Ascending aorta (tissue), 2 donors: ENCODE results near the gene PPIL3. TPM values are rescaled to one million over a fixed set of nuclear protein-coding genes. Genes with fewer than 3 reads are reported as not detected.

Source experiments
- DNase-seq, 2 donors: peaks; one replicate each; pipeline ENCODE4 v3.0.0-alpha.2; 2019; ENCODE audit warnings: low spot score in 2 of 2
- H3K27ac ChIP-seq, 2 donors: fragments of 200-600 bp; sonication (generic); one replicate each; pipeline ENCODE4 v1.5.1; 2016 to 2017; ENCODE audit warnings: mild to moderate bottlenecking in 1 of 2
- H3K27me3 ChIP-seq: fragments of 200-600 bp; sonication (generic); one replicate; pipeline ENCODE4 v1.5.1; 2017
- H3K36me3 ChIP-seq, 2 donors: fragments of 200-600 bp; sonication (generic); one replicate each; pipeline ENCODE4 v1.5.1; 2016
- H3K4me1 ChIP-seq, 2 donors: fragments of 200-600 bp; sonication (generic); one replicate each; pipeline ENCODE4 v1.5.1; 2016 to 2017; ENCODE audit warnings: mild to moderate bottlenecking in 1 of 2
- H3K4me3 ChIP-seq, 2 donors: fragments of 200-600 bp; sonication (generic); one replicate each; pipeline ENCODE4 v1.5.1; 2016 to 2017; ENCODE audit warnings: mild to moderate bottlenecking in 1 of 2
- H3K9me3 ChIP-seq, 2 donors: fragments of 200-600 bp; sonication (generic); one replicate each; pipeline ENCODE4 v1.5.1; 2016
- intact Hi-C: fragments of 100-400 bp; cut with DNase I; formaldehyde crosslinking; loops from one replicate; pipeline ENCODE4 v1.15.1; 2023
- total RNA-seq: library from RNA; depleted of rRNA; stranded (reverse); fragments of >200 nt; gene quantifications from one replicate; pipeline ENCODE4 v1.1.0, GENCODE V29; 2016
- TF ChIP-seq, protein P1 (sequence below), 3 experiments: fragments of 200-600 bp in 2 of 3; fragments of 450-650 bp in 1 of 3; sonication (generic) in 2 of 3; IDR thresholded peaks; one replicate each; pipeline ENCODE4 v1.5.1; 2016 to 2019; ENCODE audit warnings: antibody characterized with exemption in 3 of 3, mild to moderate bottlenecking in 1 of 3, moderate library complexity in 1 of 3

Gene PPIL3
- total RNA-seq, 1 donor from 2014 or later: 0.64 TPM

DNA sequence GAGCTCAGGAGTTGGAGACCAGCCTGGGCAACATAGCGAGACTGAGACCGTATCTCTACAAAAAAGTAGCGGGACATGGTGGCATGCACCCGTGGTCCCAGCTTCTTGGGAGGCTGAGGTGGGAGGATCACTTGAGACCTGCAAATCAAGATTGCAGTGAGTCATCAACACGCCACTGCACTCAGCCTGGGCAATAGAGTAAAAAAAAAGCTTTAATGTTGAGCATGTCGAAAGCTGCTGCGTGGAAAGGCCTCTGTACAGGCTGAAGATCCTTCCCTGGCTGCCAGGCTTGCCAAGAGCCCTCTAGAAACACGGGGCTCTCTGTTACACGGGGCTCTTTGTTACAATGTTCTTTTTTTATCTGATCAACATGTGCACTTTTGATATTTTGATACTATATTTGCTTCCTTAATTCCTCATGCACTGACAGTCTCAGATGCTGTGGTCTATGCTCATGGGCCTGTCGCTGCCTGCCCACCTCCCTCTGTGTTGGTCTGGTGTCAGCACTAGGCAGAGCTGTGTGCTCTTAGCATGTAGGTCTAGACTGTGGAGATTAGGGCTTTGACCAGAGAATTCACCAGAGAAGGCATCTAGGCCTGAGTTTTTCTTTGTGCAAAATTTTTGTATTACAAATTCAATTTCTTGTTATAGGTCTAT lies 43.1 kb downstream of the PPIL3 start:
- Histone ChIP-seq H3K27me3 (no peaks in the 10 kb centered on the region), H3K9me3 (no peaks in the 10 kb centered on the region), H3K36me3 (peaks cover 0 to 6% of the 10 kb centered on the region in 2 donors), H3K27ac (no peak overlapping the region), H3K4me1 (no peaks in the 10 kb centered on the region), H3K4me3 (no peak overlapping the region)
- no peak for DNase-seq
- intact Hi-C loops: no loop called here
- TF ChIP-seq, protein P1, sequence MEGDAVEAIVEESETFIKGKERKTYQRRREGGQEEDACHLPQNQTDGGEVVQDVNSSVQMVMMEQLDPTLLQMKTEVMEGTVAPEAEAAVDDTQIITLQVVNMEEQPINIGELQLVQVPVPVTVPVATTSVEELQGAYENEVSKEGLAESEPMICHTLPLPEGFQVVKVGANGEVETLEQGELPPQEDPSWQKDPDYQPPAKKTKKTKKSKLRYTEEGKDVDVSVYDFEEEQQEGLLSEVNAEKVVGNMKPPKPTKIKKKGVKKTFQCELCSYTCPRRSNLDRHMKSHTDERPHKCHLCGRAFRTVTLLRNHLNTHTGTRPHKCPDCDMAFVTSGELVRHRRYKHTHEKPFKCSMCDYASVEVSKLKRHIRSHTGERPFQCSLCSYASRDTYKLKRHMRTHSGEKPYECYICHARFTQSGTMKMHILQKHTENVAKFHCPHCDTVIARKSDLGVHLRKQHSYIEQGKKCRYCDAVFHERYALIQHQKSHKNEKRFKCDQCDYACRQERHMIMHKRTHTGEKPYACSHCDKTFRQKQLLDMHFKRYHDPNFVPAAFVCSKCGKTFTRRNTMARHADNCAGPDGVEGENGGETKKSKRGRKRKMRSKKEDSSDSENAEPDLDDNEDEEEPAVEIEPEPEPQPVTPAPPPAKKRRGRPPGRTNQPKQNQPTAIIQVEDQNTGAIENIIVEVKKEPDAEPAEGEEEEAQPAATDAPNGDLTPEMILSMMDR (IDR thresholded peaks at IDR 0.05): no peak

DNA sequence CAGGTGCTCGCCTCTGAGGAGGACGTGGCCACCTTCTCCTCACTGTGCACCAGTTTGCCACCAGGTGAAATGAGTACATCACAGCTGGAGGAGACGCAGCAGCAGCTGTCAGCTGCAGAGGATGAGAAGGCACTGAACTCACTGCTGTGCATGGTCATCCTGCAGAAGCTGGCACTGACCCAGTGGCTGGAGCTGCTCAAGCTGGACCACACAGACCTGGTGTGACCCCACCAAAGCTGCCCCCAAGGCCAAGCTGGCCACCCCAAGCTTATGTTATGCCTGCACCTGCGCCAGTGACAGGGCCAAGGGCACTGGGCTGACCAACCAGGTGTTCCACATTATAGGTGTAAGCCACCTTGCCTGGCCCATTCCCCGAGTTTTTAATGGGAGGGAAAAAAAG lies 43.7 kb downstream of the PPIL3 start:
- intact Hi-C loops: no loop called here
- Histone ChIP-seq H3K27me3 (no peaks in the 10 kb centered on the region), H3K27ac (no peak overlapping the region), H3K9me3 (no peaks in the 10 kb centered on the region), H3K4me3 (no peak overlapping the region), H3K4me1 (no peaks in the 10 kb centered on the region), H3K36me3 (peaks cover 0 to under 1% of the 10 kb centered on the region in 2 donors)
- no peak for DNase-seq
- TF ChIP-seq, protein P1 (IDR thresholded peaks at IDR 0.05): no peak

DNA sequence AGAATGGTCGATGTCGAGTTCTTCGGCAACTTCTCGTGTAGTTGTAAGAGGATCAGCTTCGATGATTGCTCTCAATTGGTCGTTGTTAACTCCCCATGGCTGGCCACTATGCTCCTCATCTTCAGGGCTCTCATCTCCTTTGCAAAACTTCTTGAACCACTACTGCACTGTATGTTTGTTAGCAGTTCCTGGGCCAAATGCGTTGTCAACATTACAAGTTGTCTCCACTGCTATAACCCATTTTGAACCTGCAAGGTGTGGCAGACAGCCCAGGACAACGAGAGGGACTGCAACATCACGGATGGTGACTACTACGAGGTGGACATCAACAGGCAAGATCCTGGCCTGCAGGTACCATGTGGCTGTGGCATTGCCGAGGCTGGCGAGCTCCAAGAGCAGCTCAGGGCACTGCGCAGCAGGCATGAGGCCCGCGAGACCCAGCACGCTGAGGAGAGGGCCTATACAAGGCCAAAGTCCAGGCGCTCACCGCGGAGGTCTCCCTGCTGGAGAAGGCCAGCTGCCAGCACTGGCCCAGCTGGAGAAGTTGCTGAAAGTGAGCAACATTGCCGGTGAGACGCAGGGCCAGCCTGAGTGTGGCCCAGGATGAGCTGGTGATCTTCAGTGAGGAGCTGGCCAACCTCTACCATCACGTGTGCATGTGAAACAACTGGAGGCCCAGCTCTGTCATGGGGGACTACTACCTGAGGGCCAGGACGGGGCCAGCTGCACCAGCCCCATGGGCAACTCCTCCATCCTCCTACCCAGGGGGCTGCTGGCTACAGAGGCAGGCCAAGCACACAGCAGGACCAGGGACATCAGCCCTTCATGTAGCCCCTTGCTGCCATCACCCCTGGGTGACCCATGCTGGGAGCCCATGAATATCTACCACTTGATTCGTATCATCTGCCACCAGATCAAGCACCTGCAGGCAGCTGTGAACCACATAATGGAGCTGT lies 44.6 kb downstream of the PPIL3 start:
- H3K4me3 ChIP-seq: no peak overlapping the region
- no peaks in the 10 kb centered on the region for H3K4me1 ChIP-seq
- no peak for DNase-seq
- H3K9me3 ChIP-seq: no peaks in the 10 kb centered on the region
- no peaks in the 10 kb centered on the region for H3K36me3 ChIP-seq
- H3K27ac ChIP-seq: no peak overlapping the region
- no peaks in the 10 kb centered on the region for H3K27me3 ChIP-seq
- intact Hi-C loops: no loop called here
- TF ChIP-seq, protein P1 (IDR thresholded peaks at IDR 0.05): no peak

DNA sequence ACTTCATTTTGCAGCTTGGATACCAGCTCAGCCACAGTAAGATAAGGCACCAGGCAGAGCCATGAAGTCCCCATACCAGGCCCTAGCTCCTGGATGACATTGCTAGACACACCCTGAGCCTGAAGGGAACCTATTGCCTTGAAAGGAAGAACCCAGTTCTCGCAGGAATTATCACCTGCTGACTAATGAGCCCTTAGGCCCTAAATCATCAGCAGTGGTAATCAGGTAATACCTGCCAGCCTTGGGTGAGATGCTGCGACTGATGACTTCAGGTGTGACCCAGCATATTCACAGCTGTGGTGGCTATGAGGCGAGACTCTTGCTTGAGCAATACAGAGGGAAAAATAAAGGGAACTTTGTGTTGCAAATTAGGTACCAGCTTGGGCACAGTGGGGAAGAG lies 49.4 kb downstream of the PPIL3 start:
- H3K4me3 ChIP-seq: no peak overlapping the region
- intact Hi-C loops: no loop called here
- TF ChIP-seq, protein P1 (IDR thresholded peaks at IDR 0.05): no peak

DNA sequence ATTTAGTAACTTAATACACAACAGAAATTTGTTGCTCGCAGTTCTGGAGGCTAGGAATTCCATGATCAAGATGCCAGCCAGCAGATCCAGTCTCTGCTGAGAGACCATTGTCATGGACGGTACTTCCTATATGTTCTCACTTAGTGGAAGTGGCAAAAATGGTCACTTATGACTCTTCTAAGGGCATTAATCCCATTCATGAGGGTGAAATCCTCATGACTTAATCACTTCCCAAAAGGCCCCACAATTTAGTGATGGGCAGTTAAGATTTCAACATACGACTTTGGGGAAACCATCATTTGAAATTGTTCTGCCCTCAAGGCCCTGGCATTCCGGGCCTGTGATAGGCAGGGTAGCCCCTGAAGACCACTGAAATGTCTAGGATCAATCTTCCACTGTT lies 54.2 kb downstream of the PPIL3 start:
- H3K36me3 ChIP-seq: no peaks in the 10 kb centered on the region
- intact Hi-C loops: no loop called here
- peaks cover 0 to 6% of the 10 kb centered on the region in 2 donors for H3K9me3 ChIP-seq
- no peak overlapping the region for H3K4me3 ChIP-seq
- no peaks in the 10 kb centered on the region for H3K27me3 ChIP-seq
- DNase-seq: no peak
- TF ChIP-seq, protein P1 (IDR thresholded peaks at IDR 0.05): no peak
- no peaks in the 10 kb centered on the region for H3K4me1 ChIP-seq
- no peak overlapping the region for H3K27ac ChIP-seq

More for the DNA sequence above, 49.4 kb downstream of the PPIL3 start:
- H3K27ac ChIP-seq: no peak overlapping the region
- no peaks in the 10 kb centered on the region for H3K27me3 ChIP-seq
- no peaks in the 10 kb centered on the region for H3K4me1 ChIP-seq
- no peaks in the 10 kb centered on the region for H3K36me3 ChIP-seq
- DNase-seq: no peak
- H3K9me3 ChIP-seq: peaks cover 0 to 6% of the 10 kb centered on the region in 2 donors
